ENCODE measurements around the gene DFFA.
"Not testable (repeated sequence)": the region's sequence is repeated elsewhere in the genome, so short reads cannot be mapped to it uniquely, and the experiment has no call there.

The DFFA gene

DNA sequence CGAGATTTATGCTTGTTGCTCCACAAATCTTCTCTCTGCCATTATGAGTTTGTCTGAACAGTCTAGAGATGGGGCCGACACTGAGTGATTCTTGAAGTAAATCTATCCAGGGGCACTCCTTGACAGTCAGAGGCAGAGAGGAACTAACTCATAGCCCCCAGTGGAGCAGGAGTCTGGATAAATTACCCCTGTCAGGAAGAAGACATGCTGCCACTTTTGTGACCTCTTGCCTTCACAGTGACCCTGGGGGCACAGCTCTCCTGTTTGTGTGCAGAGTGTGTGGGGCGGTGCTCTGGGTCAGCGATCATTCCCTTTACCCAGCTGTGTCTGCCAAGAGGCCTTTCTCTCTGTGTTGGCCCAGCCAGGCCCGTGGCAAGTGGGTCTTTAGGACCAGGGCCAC, 31.9 kb upstream of the DFFA start:
- no peak for DNase-seq

GRCh38 chr1:10502206-10502605, 29.9 kb upstream of the DFFA start:
- DNase-seq, result no peak

DNA sequence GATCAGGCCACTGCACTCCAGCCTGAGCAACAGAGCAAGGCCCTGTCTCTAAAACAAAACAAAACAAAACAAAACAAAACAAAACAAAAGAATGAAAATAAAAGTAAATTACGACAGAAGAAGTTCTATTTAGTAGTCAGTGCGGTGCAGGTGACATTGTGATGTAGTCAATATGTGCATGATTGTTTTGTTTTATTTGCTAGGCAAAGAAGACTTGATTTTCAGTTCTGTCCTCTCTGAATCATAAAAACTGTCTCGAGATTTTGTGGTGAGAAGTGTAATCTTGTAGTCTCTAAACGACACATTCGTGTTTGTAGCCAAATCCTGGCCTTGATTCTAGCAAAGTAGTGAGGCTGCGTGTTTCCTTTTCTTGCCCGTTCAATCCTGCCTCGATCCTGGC, 25.9 kb upstream of the DFFA start:
- DNase-seq, result no peak

GRCh38 chr1:10497109-10497508, 24.8 kb upstream of the DFFA start:
- no peak for DNase-seq

- DNase-seq, result no peak
Measured at GRCh38 chr1:10495952-10496351, 23.6 kb upstream of the DFFA start.

GRCh38 chr1:10495475-10495817, 23.1 kb upstream of the DFFA start:
- DNase-seq, result no peak

GRCh38 chr1:10494754-10495474, 22.6 kb upstream of the DFFA start:
- DNase-seq, result peak; percentile 89

GRCh38 chr1:10494418-10494753, 22.1 kb upstream of the DFFA start:
- DNase-seq, result no peak

DNA sequence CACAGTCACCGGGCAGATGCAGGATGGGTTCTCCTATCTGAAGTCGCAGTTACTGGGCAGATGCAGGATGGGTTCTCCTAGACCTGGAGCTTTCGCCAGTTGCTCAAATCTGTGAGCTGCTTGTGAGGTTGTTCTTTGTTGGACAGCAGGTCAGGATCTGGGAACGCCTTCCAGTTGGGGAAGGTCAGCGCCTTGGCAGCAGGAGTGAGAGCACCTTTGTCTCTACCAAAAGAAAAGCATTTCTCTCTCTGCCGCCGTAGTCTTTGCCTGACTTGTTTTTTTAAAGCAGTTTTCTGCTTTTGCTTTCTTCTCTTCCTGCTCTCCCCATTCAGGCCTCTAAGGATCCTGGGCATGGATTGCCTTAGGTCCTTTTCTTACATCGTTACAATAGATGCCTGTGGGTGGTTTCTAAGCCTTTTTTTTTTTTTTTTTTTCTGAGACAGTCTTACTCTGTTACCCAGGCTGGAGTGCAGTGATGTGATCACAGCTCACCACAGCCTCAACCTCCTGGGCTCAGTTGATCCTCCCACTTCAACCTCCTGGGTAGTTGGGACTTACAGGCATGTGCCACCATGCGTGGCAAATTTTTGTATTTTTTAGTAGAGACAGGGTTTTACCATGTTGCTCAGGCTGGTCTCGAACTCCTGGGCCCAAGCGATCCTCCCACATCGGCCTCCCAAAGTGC, 18.1 kb upstream of the DFFA start:
- DNase-seq, result no peak

- no peak for DNase-seq
Measured at GRCh38 chr1:10489291-10490055, 17.1 kb upstream of the DFFA start.

- no peak for DNase-seq
Measured at GRCh38 chr1:10484521-10484920, 12.2 kb upstream of the DFFA start.

- DNase-seq, result no peak
Measured at GRCh38 chr1:10480614-10481013, 8.3 kb upstream of the DFFA start.

- DNase-seq, result no peak
Measured at GRCh38 chr1:10479296-10479695, 7.0 kb upstream of the DFFA start.

DNA sequence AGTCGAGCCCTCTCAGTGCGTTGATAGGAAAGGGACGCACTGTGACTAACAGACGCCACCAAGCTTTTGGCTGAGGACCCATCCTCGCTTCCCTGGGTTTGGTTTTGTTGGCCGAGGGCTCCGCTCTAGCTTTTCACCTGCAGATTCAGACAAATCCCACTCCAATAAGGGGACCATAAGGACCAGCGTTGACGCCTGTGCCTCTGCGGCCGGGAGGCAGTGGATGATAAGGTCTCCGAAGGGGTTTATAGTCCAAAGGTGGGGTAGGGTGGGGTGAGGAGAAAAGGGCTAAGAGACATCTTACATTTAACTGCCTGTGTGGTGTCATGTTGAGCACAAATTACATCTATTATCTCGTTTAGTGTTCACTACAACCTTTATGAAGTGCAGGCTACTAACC, 3.2 kb upstream of the DFFA start:
- no peak for DNase-seq

- DNase-seq, result peak; percentile 88
Measured at GRCh38 chr1:10474613-10475507, 2.5 kb upstream of the DFFA start, which contains the start of gene PEX14. Gene PEX14, plus strand, starts transcription at chr1:10474950. Its CDS starts 17 bp downstream, at chr1:10474967.

DNA sequence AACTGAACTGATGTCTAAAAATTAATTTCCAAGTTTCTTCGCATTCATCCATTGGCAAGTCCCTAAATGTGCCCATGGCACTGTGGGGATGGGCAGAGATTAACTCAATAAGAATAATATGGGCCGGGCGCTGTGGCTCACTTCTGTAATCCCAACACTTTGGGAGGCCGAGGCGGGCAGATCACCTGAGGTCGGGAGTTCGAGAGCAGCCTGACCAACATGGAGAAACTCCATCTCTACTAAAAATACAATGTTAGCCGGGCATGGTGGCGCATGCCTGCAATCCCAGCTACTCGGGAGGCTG, 1.9 kb upstream of the DFFA start:
- DNase-seq, result not testable (repeated sequence)

DNA sequence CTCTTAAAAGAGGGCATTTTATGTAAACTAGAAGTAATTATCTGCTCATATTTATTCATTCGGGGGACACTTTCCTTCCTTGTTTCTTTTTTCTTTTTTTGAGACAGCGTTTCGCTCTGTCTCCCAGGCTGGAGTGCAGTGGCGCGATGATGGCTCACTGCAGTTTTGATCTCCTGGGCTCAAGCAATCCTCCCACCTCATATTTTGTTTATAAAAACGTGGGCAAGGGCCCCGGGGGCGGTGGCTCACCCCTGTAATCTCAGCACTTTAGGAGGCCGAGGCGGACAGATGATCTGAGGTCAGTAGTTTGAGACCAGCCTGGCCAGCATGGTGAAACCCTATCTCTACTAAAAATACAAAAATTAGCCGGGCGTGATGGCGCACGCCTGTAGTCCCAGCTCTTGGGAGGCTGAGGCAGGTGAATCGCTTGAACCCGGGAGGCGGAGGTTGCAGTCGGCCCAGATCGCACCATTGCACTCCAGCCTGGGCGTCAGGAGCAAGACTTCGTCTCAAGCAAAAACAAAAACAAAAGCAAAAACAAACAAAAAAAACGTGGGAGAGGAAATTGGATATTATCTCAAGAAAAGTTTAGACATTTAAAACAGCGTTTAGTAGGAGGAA, 926 bp upstream of the DFFA start:
- DNase-seq, result no peak

DNA sequence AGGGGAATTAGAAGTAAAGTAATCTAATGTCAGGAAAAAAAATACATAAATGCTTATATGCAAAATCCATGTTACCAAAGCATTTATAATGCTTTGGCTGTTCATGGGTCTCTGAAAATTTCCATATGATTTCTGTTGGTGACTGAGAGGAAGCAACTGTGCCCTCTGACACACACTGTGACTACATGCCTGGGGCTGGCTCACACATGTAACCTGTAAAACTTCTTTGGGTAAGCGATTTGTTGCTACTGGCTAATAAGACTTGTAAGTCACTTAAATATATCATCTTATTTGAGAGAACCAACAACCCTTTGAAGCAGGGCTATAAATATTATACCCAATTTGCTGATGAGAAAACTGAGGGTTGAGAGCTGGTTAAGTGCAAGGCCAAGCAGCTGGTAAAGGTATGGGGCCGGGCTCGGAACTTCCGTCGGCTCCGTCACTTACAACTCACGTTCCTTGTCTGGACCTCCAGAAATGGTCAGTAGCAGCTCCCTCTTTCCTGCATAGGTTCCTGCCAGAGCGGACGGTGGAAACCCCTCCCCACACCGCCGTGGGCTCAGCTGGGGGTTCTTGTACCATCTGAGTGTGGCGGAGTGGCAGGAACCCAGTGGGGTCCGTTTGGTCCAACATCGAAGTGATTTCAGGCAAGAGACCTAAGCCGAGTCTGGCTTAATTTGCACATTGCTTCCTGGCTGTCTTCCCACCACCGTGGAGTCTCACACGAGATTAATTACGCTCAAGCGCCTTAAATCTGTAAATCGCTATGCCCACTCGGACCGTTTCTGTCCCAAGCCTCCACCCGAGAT, 714 bp downstream of the DFFA start:
- DNase-seq, result no peak

DNA sequence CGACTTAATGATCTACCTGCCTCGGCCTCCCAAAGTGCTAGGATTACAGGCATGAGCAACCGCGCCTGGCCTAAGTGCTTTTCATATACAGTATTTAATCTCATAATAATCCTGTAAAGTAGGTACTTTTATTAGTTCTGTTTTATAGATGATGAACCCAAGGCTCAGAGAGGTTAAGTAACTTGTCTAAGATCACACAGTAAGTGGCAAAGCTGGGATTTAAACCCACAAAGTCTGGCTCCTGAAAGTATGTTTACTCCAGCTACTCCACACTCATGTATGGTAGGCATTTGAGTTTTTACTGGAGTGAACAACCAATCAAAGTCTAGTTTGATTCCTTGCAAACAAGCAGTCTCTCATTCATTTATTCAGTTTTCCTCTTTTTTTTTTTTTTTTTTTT, 2.3 kb downstream of the DFFA start:
- DNase-seq, result no peak

- no peak for DNase-seq
Measured at GRCh38 chr1:10467078-10467477, 5.3 kb downstream of the DFFA start.

DNA sequence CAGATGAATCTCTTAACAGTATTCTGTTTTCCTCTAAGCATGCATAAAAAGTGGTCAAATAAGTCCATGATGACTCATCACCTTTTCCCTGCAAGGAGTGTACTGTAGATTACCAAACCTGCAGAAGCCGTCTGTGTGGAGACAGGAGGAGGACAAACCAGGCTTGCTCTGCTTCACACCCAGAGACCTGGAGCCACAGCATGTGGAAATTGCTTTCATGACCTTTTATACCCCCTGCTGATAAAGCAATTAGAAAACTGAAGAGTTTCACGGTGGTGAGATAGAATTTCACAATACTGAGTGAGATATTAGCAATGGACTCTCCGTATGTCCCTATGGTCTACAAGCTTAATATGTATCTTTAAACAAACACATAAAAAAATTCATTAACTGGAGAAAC, 13.1 kb downstream of the DFFA start:
- DNase-seq, result no peak

DNA sequence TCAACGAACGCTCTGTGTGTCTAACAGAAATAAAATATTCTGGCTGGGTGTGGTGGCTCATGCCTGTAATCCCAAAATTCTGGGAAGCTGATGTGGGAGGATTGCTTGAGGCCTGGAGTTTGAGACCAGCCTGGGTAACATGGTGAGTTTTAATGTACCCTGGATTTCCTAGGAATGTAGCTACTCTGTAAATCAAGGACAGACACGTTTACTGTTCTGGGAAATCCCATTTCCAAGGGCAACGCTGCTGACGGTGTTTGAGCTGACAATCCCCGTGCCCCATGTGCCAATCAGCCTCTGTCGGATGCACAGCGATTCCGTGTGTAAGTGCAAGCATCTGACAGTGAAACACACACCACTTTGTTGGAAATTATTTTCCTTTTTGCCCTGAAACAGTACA, 14.5 kb downstream of the DFFA start:
- DNase-seq, result no peak
